AG04450 (cell line): Measurements from ENCODE around the gene CAPNS1. TPM values are rescaled to one million over a fixed set of nuclear protein-coding genes. Genes with fewer than 3 reads are reported as not detected.

ENCODE experiments used
- CTCF ChIA-PET: fragments of 300-600, 350-600 bp; formaldehyde crosslinking; extraction: SDS; loops from one replicate; lab custom pipeline; 2022; ENCODE audit warnings: antibody characterized with exemption, inconsistent platforms; lab: Charles Lee
- POLR2A ChIA-PET: fragments of 350-600 bp; formaldehyde crosslinking; extraction: SDS; loops from one replicate; lab custom pipeline; 2021; ENCODE audit warnings: antibody characterized with exemption, inconsistent platforms; lab: Yijun Ruan, JAX
- DNase-seq: peaks from one replicate; pipeline ENCODE4 v3.0.0-alpha.2; 2011; ENCODE audit warnings: low read depth, low spot score
- H3K27ac ChIP-seq: one replicate; pipeline ENCODE4 v1.5.1; 2012; ENCODE audit warnings: low read depth, low read length, control low read depth
- H3K27me3 ChIP-seq: one replicate; pipeline ENCODE4 v1.6.0; 2012; ENCODE audit warnings: low read length; ENCODE audit not compliant: control insufficient read depth, insufficient read depth
- H3K4me3 ChIP-seq: 2 replicates; pipeline ENCODE4 v1.5.1; 2011; ENCODE audit warnings: mild to moderate bottlenecking, low read depth, low read length, control low read depth
- H3K9me3 ChIP-seq: 2 replicates; pipeline ENCODE4 v1.5.1; 2012; ENCODE audit warnings: low read length; ENCODE audit not compliant: control insufficient read depth, insufficient read depth
- CTCF ChIP-seq: IDR thresholded peaks from 2 replicates; pipeline ENCODE4 v1.5.1; 2011; ENCODE audit warnings: low read depth, low read length, control low read depth, inconsistent platforms
- polyA plus RNA-seq: library from polyadenylated mRNA; depleted of rRNA; stranded (reverse); fragments of >200 nt; gene quantifications from 2 replicates; pipeline ENCODE4 v1.2.3, GENCODE V29; 2011

Gene CAPNS1
- polyA plus RNA-seq, 1 experiment: 895 TPM

GRCh38 chr19:36113894-36114720 lies 25.8 kb upstream of the CAPNS1 start:
- CTCF ChIA-PET: interaction anchor here (0.7 kb wide), 1 partner anchor 1101 kb away, joined by 3 read pairs; no protein-coding TSS in a partner anchor
- Histone ChIP-seq H3K27me3 (no peaks in the 10 kb centered on the region), H3K4me3 (peak overlapping the region; percentile 96), H3K9me3 (no peaks in the 10 kb centered on the region; the same call in 1 of the 2 replicates), H3K27ac (peak overlapping the region; percentile 78)
- POLR2A ChIA-PET: interaction anchor here (1.1 to 1.3 kb wide), 3 partner anchors 8 to 22 kb away, joined by 3 to 25 read pairs (median 4); no protein-coding TSS in a partner anchor
- TF ChIP-seq CTCF: peak; percentile 2
- DNase-seq: no peak

- no peaks in the 10 kb centered on the region; the same call in 1 of the 2 replicates for H3K9me3 ChIP-seq
- CTCF ChIA-PET: interaction anchor here (0.7 to 2.8 kb wide), 3 partner anchors 13 to 55 kb away, joined by 4 to 7 read pairs (median 6); no protein-coding TSS in a partner anchor
- peak within 1 kb of the TSS; percentile 96 for H3K4me3 ChIP-seq
- no peaks in the 10 kb centered on the region for H3K27me3 ChIP-seq
- H3K27ac ChIP-seq: peak within 1 kb of the TSS; percentile 78
- DNase-seq: peak; percentile 99
- TF ChIP-seq CTCF: no peak
- POLR2A ChIA-PET: interaction anchor here (0.6 to 1.3 kb wide), 8 partner anchors 9 to 100 kb away, joined by 3 to 25 read pairs (median 3); partner anchors contain the start of gene ZNF565
Measured at GRCh38 chr19:36114721-36115452, 25.0 kb upstream of the CAPNS1 start, which contains the start of gene POLR2I. TSS of gene POLR2I (minus strand) at chr19:36114875. CDS start at chr19:36114856, 19 bp downstream.

- Histone ChIP-seq H3K27ac (peak within 1 kb of the TSS; percentile 78), H3K9me3 (no peaks in the 10 kb centered on the region; the same call in 1 of the 2 replicates), H3K27me3 (no peaks in the 10 kb centered on the region), H3K4me3 (peak within 1 kb of the TSS; percentile 96)
- no peak for DNase-seq
- TF ChIP-seq CTCF: no peak
- CTCF ChIA-PET: interaction anchor here (0.7 to 2.8 kb wide), 4 partner anchors 12 to 116 kb away, joined by 4 to 7 read pairs (median 5); no protein-coding TSS in a partner anchor
- POLR2A ChIA-PET: interaction anchor here (0.7 to 1.3 kb wide), 6 partner anchors 9 to 85 kb away, joined by 3 to 25 read pairs (median 3); no protein-coding TSS in a partner anchor
Measured at GRCh38 chr19:36115453-36116343, 24.2 kb upstream of the CAPNS1 start, which contains the start of gene TBCB. TSS of gene TBCB (plus strand) at chr19:36115468. CDS start at chr19:36115561, 93 bp downstream.

DNA sequence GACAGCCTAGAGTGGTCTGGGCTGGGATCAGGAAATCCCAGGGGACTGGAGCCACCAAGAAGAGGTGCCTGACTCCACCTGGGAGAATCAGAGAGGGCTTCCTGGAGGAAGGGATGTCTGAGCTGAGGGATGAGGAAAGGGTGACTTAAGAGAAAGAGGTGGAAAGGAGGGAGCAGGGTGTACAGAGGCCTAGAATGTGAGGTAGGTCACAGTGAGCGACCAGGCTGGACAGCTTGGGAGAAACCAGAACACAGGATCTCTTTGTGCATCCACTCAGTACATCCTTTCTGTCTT lies 23.6 kb upstream of the CAPNS1 start:
- no peak for TF ChIP-seq CTCF
- H3K4me3 ChIP-seq: peak overlapping the region; percentile 81
- H3K27me3 ChIP-seq: no peaks in the 10 kb centered on the region
- H3K9me3 ChIP-seq: no peaks in the 10 kb centered on the region; the same call in 1 of the 2 replicates
- H3K27ac ChIP-seq: no peak overlapping the region
- no peak for DNase-seq
- ChIA-PET CTCF (interaction anchor here (0.8 to 2.8 kb wide), 2 partner anchors 54 to 117 kb away, joined by 4 to 6 read pairs; no protein-coding TSS in a partner anchor), POLR2A (no interaction called here)
